ENCODE results near the gene KIAA0586.

Gene KIAA0586

GRCh38 chr14:58427281-58428117 lies at the start of gene KIAA0586, which contains the start of gene TIMM9:
Gene KIAA0586 (plus strand): TSS chr14:58427719. CDS start chr14:58428265, 546 bp downstream.
Gene TIMM9 (minus strand): TSS chr14:58427531. CDS start chr14:58411945, 15,586 bp downstream.
- no peak for TF ChIP-seq GATA2 (IDR thresholded peaks at IDR 0.05; ENCODE audit: low read depth, low read length)
- TF ChIP-seq GATA3 (IDR thresholded peaks at IDR 0.05; ENCODE audit: low read depth, low read length), result no peak

- TF ChIP-seq GATA2 (IDR thresholded peaks at IDR 0.05; ENCODE audit: low read depth, low read length) (no peak), GATA3 (IDR thresholded peaks at IDR 0.05; ENCODE audit: low read depth, low read length) (no peak)
These were observed 36.7 kb upstream of the KIAA0586 start for GRCh38 chr14:58390830-58391229.

GRCh38 chr14:58395562-58395811 lies 32.0 kb upstream of the KIAA0586 start:
- TF ChIP-seq GATA2 (IDR thresholded peaks at IDR 0.05; ENCODE audit: low read depth, low read length) (no peak), GATA3 (IDR thresholded peaks at IDR 0.05; ENCODE audit: low read depth, low read length) (no peak)

- TF ChIP-seq GATA3 (IDR thresholded peaks at IDR 0.05; ENCODE audit: low read depth, low read length), result no peak
- no peak for TF ChIP-seq GATA2 (IDR thresholded peaks at IDR 0.05; ENCODE audit: low read depth, low read length)
These were observed 31.4 kb upstream of the KIAA0586 start, which contains the start of gene TOMM20L for GRCh38 chr14:58395812-58396788. Gene TOMM20L (plus strand): TSS chr14:58395930. CDS start chr14:58395958, 28 bp downstream.

- TF ChIP-seq GATA3 (IDR thresholded peaks at IDR 0.05; ENCODE audit: low read depth, low read length), result no peak
- TF ChIP-seq GATA2 (IDR thresholded peaks at IDR 0.05; ENCODE audit: low read depth, low read length), result no peak
These were observed 30.4 kb upstream of the KIAA0586 start for GRCh38 chr14:58397156-58397555.

GRCh38 chr14:58398495-58398894 lies 29.0 kb upstream of the KIAA0586 start:
- TF ChIP-seq GATA2 (IDR thresholded peaks at IDR 0.05; ENCODE audit: low read depth, low read length) (no peak), GATA3 (IDR thresholded peaks at IDR 0.05; ENCODE audit: low read depth, low read length) (no peak)

- TF ChIP-seq GATA2 (IDR thresholded peaks at IDR 0.05; ENCODE audit: low read depth, low read length) (no peak), GATA3 (IDR thresholded peaks at IDR 0.05; ENCODE audit: low read depth, low read length) (no peak)
These were observed 28.6 kb upstream of the KIAA0586 start for GRCh38 chr14:58398895-58399294.

- TF ChIP-seq GATA3 (IDR thresholded peaks at IDR 0.05; ENCODE audit: low read depth, low read length), result no peak
- TF ChIP-seq GATA2 (IDR thresholded peaks at IDR 0.05; ENCODE audit: low read depth, low read length), result no peak
These were observed 25.9 kb upstream of the KIAA0586 start for GRCh38 chr14:58401587-58401986.

- TF ChIP-seq GATA2 (IDR thresholded peaks at IDR 0.05; ENCODE audit: low read depth, low read length) (no peak), GATA3 (IDR thresholded peaks at IDR 0.05; ENCODE audit: low read depth, low read length) (no peak)
These were observed 18.8 kb upstream of the KIAA0586 start for GRCh38 chr14:58408681-58409215.

- TF ChIP-seq GATA2 (IDR thresholded peaks at IDR 0.05; ENCODE audit: low read depth, low read length) (no peak), GATA3 (IDR thresholded peaks at IDR 0.05; ENCODE audit: low read depth, low read length) (no peak)
These were observed 12.7 kb upstream of the KIAA0586 start for GRCh38 chr14:58414845-58415244.

- TF ChIP-seq GATA2 (IDR thresholded peaks at IDR 0.05; ENCODE audit: low read depth, low read length), result no peak
- no peak for TF ChIP-seq GATA3 (IDR thresholded peaks at IDR 0.05; ENCODE audit: low read depth, low read length)
These were observed 11.6 kb upstream of the KIAA0586 start for GRCh38 chr14:58415636-58416547.

- no peak for TF ChIP-seq GATA3 (IDR thresholded peaks at IDR 0.05; ENCODE audit: low read depth, low read length)
- no peak for TF ChIP-seq GATA2 (IDR thresholded peaks at IDR 0.05; ENCODE audit: low read depth, low read length)
These were observed 744 bp upstream of the KIAA0586 start for GRCh38 chr14:58426670-58427280.
